C4-2B (cell line): ENCODE results near the gene CORO2B.

ENCODE experiments used
- ZFX ChIP-seq: fragments of 450-650 bp; IDR thresholded peaks from 2 replicates; pipeline ENCODE4 v1.6.1; 2017
- TF ChIP-seq, protein P1 (sequence below): fragments of 450-650 bp; conservative IDR thresholded peaks from 2 replicates; pipeline ENCODE4 v1.5.1; 2017; ENCODE audit warnings: mild to moderate bottlenecking

- TF ChIP-seq, protein P1, sequence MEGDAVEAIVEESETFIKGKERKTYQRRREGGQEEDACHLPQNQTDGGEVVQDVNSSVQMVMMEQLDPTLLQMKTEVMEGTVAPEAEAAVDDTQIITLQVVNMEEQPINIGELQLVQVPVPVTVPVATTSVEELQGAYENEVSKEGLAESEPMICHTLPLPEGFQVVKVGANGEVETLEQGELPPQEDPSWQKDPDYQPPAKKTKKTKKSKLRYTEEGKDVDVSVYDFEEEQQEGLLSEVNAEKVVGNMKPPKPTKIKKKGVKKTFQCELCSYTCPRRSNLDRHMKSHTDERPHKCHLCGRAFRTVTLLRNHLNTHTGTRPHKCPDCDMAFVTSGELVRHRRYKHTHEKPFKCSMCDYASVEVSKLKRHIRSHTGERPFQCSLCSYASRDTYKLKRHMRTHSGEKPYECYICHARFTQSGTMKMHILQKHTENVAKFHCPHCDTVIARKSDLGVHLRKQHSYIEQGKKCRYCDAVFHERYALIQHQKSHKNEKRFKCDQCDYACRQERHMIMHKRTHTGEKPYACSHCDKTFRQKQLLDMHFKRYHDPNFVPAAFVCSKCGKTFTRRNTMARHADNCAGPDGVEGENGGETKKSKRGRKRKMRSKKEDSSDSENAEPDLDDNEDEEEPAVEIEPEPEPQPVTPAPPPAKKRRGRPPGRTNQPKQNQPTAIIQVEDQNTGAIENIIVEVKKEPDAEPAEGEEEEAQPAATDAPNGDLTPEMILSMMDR: no peak
- TF ChIP-seq ZFX: no peak
Measured at GRCh38 chr15:68589783-68590710, 11.3 kb downstream of the CORO2B start.
